K562 (cell line): ENCODE data around the gene TSHZ1. TPM values are rescaled to one million over a fixed set of nuclear protein-coding genes. Genes with fewer than 3 reads are reported as not detected.

Experiments used
- ATAC-seq: fragments of 200-7000 bp; cut with Tn5 transposase; 3 replicates; pipeline ENCODE4 v1.9.1; 2020; ENCODE audit warnings: moderate library complexity
- BruUV-seq: library from RNA; stranded (reverse); fragments of 400-500 nt; replicated peaks from 2 replicates; lab custom pipeline; 2021; lab: Mats Ljungman, UMichigan
- CTCF ChIA-PET: fragments of 300-600 bp; formaldehyde crosslinking; extraction: SDS; loops from one replicate; lab custom pipeline; 2021; ENCODE audit warnings: low intra/inter-chr PET ratio; lab: Yijun Ruan, JAX
- POLR2A ChIA-PET: fragments of 300-600, 350-650 bp; sonication (Branson Sonifier 250); formaldehyde crosslinking; extraction: SDS; loops from one replicate; lab custom pipeline; 2021; ENCODE audit warnings: antibody characterized with exemption, inconsistent platforms; lab: Yijun Ruan, JAX
- DNase-seq, 4 experiments: peaks; one replicate each; pipeline versions ENCODE4 v3.0.0 to v3.0.0-alpha.2; 2011 to 2018; ENCODE audit warnings: low spot score in 3 of 4, mixed read lengths in 3 of 4; ENCODE audit errors: extremely low read depth in 1 of 4
- FAIRE-seq: peaks from 2 replicates; lab custom pipeline; 2011; peaks lifted over from hg19 to GRCh38; lab: Jason Lieb, UNC
- H2AFZ ChIP-seq: 2 replicates; pipeline ENCODE4 v1.6.0; 2011; ENCODE audit warnings: low read depth, low read length, control low read depth, inconsistent platforms
- H3K27ac ChIP-seq: fragments of 200-600 bp; 3 replicates; pipeline ENCODE4 v1.8.0; 2011; ENCODE audit warnings: low read depth, mild to moderate bottlenecking, control low read depth, inconsistent platforms, low read length, moderate library complexity, mixed read lengths; ENCODE audit errors: extremely low read depth
- H3K27me3 ChIP-seq, 2 experiments: fragments of 300-600 bp in 1 of 2; 2 replicates in 1 of 2; 3 replicates in 1 of 2; pipeline versions ENCODE4 v1.6.0 to v1.8.0; 2011; ENCODE audit warnings: inconsistent platforms in 2 of 2, low read length in 2 of 2, mild to moderate bottlenecking in 1 of 2, mixed read lengths in 1 of 2, moderate library complexity in 1 of 2; ENCODE audit not compliant: control insufficient read depth in 2 of 2, insufficient read depth in 2 of 2
- H3K36me3 ChIP-seq: fragments of 300-600 bp; 3 replicates; pipeline ENCODE4 v1.8.0; 2011; ENCODE audit warnings: mild to moderate bottlenecking, low read length, inconsistent platforms; ENCODE audit not compliant: control insufficient read depth, insufficient read depth
- H3K4me1 ChIP-seq, 2 experiments: fragments of 200-600 bp in 1 of 2; replicated peaks in 1 of 2; 2 replicates in 1 of 2; 3 replicates in 1 of 2; pipeline versions ENCODE4 v1.5.1 to v1.8.0; 2011; ENCODE audit warnings: inconsistent platforms in 2 of 2, low read length in 2 of 2, mild to moderate bottlenecking in 1 of 2, mixed read lengths in 1 of 2, moderate library complexity in 1 of 2; ENCODE audit not compliant: control insufficient read depth in 2 of 2, insufficient read depth in 2 of 2
- H3K4me2 ChIP-seq: 2 replicates; pipeline ENCODE4 v1.6.1; 2011; ENCODE audit warnings: low read length, control low read depth, inconsistent platforms, mixed read lengths; ENCODE audit not compliant: insufficient read depth
- H3K4me3 ChIP-seq: fragments of 200-600 bp; sonication (generic), shearing (Covaris generic); 2 replicates; pipeline ENCODE4 v1.5.1; 2016; ENCODE audit warnings: control low read depth, inconsistent platforms
- H3K79me2 ChIP-seq: fragments of 200-600 bp; 3 replicates; pipeline ENCODE4 v1.8.0; 2011; ENCODE audit warnings: low read length, inconsistent platforms; ENCODE audit not compliant: control insufficient read depth, insufficient read depth
- H3K9ac ChIP-seq, 2 experiments: 2 replicates each; pipeline versions ENCODE4 v1.6.0 to v1.6.1; 2011; ENCODE audit warnings: low read depth in 2 of 2, low read length in 2 of 2, control low read depth in 1 of 2, inconsistent platforms in 1 of 2, mild to moderate bottlenecking in 1 of 2, mixed read lengths in 1 of 2; ENCODE audit not compliant: insufficient read depth in 1 of 2
- H3K9me1 ChIP-seq: one replicate; pipeline ENCODE4 v1.6.0; 2011; ENCODE audit warnings: inconsistent platforms, mild to moderate bottlenecking, low read length, moderate library complexity; ENCODE audit not compliant: control insufficient read depth, insufficient read depth
- H3K9me3 ChIP-seq: replicated peaks from 2 replicates; pipeline ENCODE4 v1.5.1; 2011; ENCODE audit warnings: low read depth, low read length, inconsistent platforms; ENCODE audit not compliant: control insufficient read depth, insufficient read depth
- H4K20me1 ChIP-seq: replicated peaks from 2 replicates; pipeline ENCODE4 v1.6.1; 2011; ENCODE audit warnings: low read length, inconsistent platforms, mixed read lengths; ENCODE audit not compliant: control insufficient read depth, insufficient read depth
- ATF3 ChIP-seq, 2 experiments: fragments of 450-650 bp in 1 of 2; sonication (generic) in 1 of 2; formaldehyde crosslinking in 1 of 2; IDR thresholded peaks in 1 of 2; conservative IDR thresholded peaks in 1 of 2; 2 replicates each; pipeline versions ENCODE4 v1.6.1 to v1.8.1; 2016 to 2023; ENCODE audit warnings: mild to moderate bottlenecking in 2 of 2, moderate library complexity in 2 of 2, inconsistent platforms in 1 of 2, missing genetic modification reagents in 1 of 2
- CHD1 ChIP-seq: fragments of 200-600 bp; sonication (generic); IDR thresholded peaks from one replicate; pipeline ENCODE4 v1.6.1; 2012; ENCODE audit warnings: mild to moderate bottlenecking, moderate library complexity, low read length, inconsistent platforms
- E2F5 ChIP-seq: sonication (generic); formaldehyde crosslinking; IDR thresholded peaks from 2 replicates; pipeline ENCODE4 v1.8.0; 2022; ENCODE audit warnings: mild to moderate bottlenecking, missing genetic modification reagents
- NCOA4 ChIP-seq: fragments of 450-650 bp; IDR thresholded peaks from 2 replicates; pipeline ENCODE4 v1.6.1; 2018; ENCODE audit warnings: mild to moderate bottlenecking; ENCODE audit not compliant: partially characterized antibody
- SETDB1 ChIP-seq: IDR thresholded peaks from one replicate; pipeline ENCODE4 v1.6.1; 2012; ENCODE audit warnings: low read length, control low read depth, inconsistent platforms
- SRSF7 ChIP-seq: fragments of 200-400 bp; formaldehyde crosslinking; optimal IDR thresholded peaks from 2 replicates; pipeline ENCODE3; 2017; ENCODE audit warnings: mild to moderate bottlenecking, low read depth, low read length
- ZNF592 ChIP-seq: fragments of 450-650 bp; IDR thresholded peaks from 2 replicates; pipeline ENCODE4 v1.6.1; 2017; ENCODE audit warnings: antibody characterized with exemption, mild to moderate bottlenecking
- WGBS: fragments of 100-300 bp; shearing (Covaris generic); methylation state at CpG from one replicate; pipeline ENCODE4 v1.1.6; 2016; ENCODE audit warnings: low coverage, mixed read lengths; ENCODE audit not compliant: insufficient coverage; ENCODE audit errors: missing lambda C conversion rate; 5-methylcytosine and 5-hydroxymethylcytosine counted together
- in situ Hi-C: fragments of 300-500 bp; cut with MboI; formaldehyde crosslinking; loops from 4 replicates; pipeline ENCODE4 v1.15.0; 2018; ENCODE audit warnings: inconsistent platforms, mixed read lengths
- intact Hi-C: fragments of 100-400 bp; cut with micrococcal nuclease; formaldehyde crosslinking; loops from 2 replicates; pipeline ENCODE4 v1.14.2; 2022
- polyA plus RNA-seq, 8 experiments: library from polyadenylated mRNA; depleted of rRNA in 4 of 8; stranded (reverse) in 5 of 8; unstranded in 3 of 8; fragments of >200 nt; fragmentation: Nextera tagmentation in 2 of 8; fragmentation: Illumina TruSeq in 1 of 8; extraction: Ambion mirVana in 2 of 8; extraction: Trizol in 1 of 8; gene quantifications; 2 replicates each; pipeline versions ENCODE4 v1.2.1 to v1.2.3, GENCODE V29; 2011 to 2014; ENCODE audit warnings: inconsistent platforms in 1 of 8, missing spikeins in 1 of 8
- total RNA-seq, 7 experiments: library from RNA; depleted of rRNA in 6 of 7; stranded (reverse); fragments of >200 nt in 6 of 7; fragmentation: Illumina TruSeq in 2 of 7; extraction: Trizol in 2 of 7; gene quantifications; 2 replicates each; pipeline versions ENCODE4 v1.2.1 to v1.2.3, GENCODE V29; 2011 to 2021; ENCODE audit warnings: low replicate concordance in 1 of 7

The TSHZ1 gene
- total and polyA plus RNA-seq, 9 of the 15 experiments (the other 6 are each of a cell fraction or from before 2014, with no cell fraction given) = 1.1 to 7.2 (median 2.7) TPM

- no peak for TF ChIP-seq ZNF592
- no peak for TF ChIP-seq NCOA4
- peak; percentile 28 for TF ChIP-seq ATF3 (IDR thresholded peaks at IDR 0.05)
- TF ChIP-seq ATF3 (CRISPR knock-in tag; conservative IDR thresholded peaks at IDR 0.05) = no peak
- TF ChIP-seq CHD1 = no peak
- TF ChIP-seq SRSF7 = no peak
- no peak for TF ChIP-seq E2F5 (CRISPR knock-in tag)
- TF ChIP-seq SETDB1 = no peak
- no peaks in the 10 kb centered on the region for H4K20me1 ChIP-seq
- CTCF ChIA-PET = no interaction called here
- no peaks in the 10 kb centered on the region for H3K9me3 ChIP-seq
- ATAC-seq = no peak
- H3K79me2 ChIP-seq = no peaks in the 10 kb centered on the region
- intact Hi-C loops = no loop called here
- POLR2A ChIA-PET = no interaction called here
- no TSS peak for BruUV-seq
- no peak overlapping the region for H3K4me2 ChIP-seq
- in situ Hi-C loops = no loop called here
- H3K9me1 ChIP-seq = no peaks in the 10 kb centered on the region
- 44% methylated on average over 7 of the region's 7 CpGs for WGBS
- no peak for FAIRE-seq
- DNase-seq = no peak
- no peak overlapping the region for H3K9ac ChIP-seq
- H3K4me3 ChIP-seq = no peak overlapping the region
- H3K27me3 ChIP-seq = no peaks in the 10 kb centered on the region
- H3K4me1 ChIP-seq = no peaks in the 10 kb centered on the region
- H3K27ac ChIP-seq = no peak overlapping the region
- 0 out of 3 replicates have a peak, but pooled peaks cover 3% of the 10 kb centered on the region for H3K36me3 ChIP-seq
- no peak overlapping the region for H2AFZ ChIP-seq
Measured at GRCh38 chr18:75283731-75284130, 73.1 kb downstream of the TSHZ1 start.
